ENCODE data around the gene MYO18B.
"Not testable (repeated sequence)": the region's sequence is repeated elsewhere in the genome, so short reads cannot be mapped to it uniquely, and the experiment has no call there.

Gene MYO18B

GRCh38 chr22:25979968-25980367, 238.0 kb downstream of the MYO18B start:
- CTCF ChIA-PET, result no interaction called here
- Mint-ChIP-seq H3K27me3 (peaks cover 9% of the 10 kb centered on the region), H3K4me3 (no peak overlapping the region)

GRCh38 chr22:25984911-25985310, 242.9 kb downstream of the MYO18B start:
- not testable (repeated sequence) for H3K4me1 Mint-ChIP-seq, H3K27ac Mint-ChIP-seq, DNase-seq, H3K36me3 Mint-ChIP-seq, H3K9me3 Mint-ChIP-seq, H3K4me3 Mint-ChIP-seq
- CTCF ChIA-PET, result interaction anchor here (0.7 kb wide), 1 partner anchor 1140 kb away, joined by 3 read pairs; no protein-coding TSS in a partner anchor
- H3K27me3 Mint-ChIP-seq, result peaks cover 22% of the 10 kb centered on the region

More at GRCh38 chr22:25979968-25980367, 238.0 kb downstream of the MYO18B start:
- H3K4me1 Mint-ChIP-seq, result no peaks in the 10 kb centered on the region
- no peaks in the 10 kb centered on the region for H3K36me3 Mint-ChIP-seq
- no peak for DNase-seq
- H3K27ac Mint-ChIP-seq, result no peak overlapping the region
- peaks cover 4% of the 10 kb centered on the region for H3K9me3 Mint-ChIP-seq

GRCh38 chr22:25987948-25988347, 246.0 kb downstream of the MYO18B start:
- Mint-ChIP-seq H3K27ac (no peak overlapping the region), H3K4me3 (no peak overlapping the region), H3K4me1 (peaks cover 7% of the 10 kb centered on the region), H3K9me3 (no peaks in the 10 kb centered on the region), H3K36me3 (no peaks in the 10 kb centered on the region), H3K27me3 (peaks cover 22% of the 10 kb centered on the region)
- CTCF ChIA-PET, result no interaction called here
- peak; percentile 28 for DNase-seq

DNA sequence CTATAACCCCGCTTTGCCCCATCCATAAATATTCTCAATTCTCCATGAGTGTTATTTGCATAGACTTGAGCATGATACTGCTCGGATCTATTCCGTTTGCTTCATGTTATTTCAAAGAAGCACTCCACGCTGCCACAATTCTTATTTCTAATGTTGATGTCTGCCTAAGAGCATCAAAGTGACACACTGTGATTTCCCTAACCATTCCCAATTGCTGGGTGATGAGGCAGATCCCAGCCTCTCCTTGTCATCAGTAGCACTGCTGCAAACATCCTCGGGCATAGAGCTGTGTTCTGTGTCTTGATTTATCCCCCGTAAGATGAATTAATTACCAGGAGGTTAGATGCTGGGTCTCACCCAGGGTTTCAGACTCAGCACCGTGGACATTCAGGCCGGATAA, 249.0 kb downstream of the MYO18B start:
- DNase-seq, result no peak
- H3K27ac Mint-ChIP-seq, result no peak overlapping the region
- no peaks in the 10 kb centered on the region for H3K9me3 Mint-ChIP-seq
- CTCF ChIA-PET, result no interaction called here
- H3K36me3 Mint-ChIP-seq, result no peaks in the 10 kb centered on the region
- peaks cover 5% of the 10 kb centered on the region for H3K27me3 Mint-ChIP-seq
- H3K4me3 Mint-ChIP-seq, result no peak overlapping the region
- H3K4me1 Mint-ChIP-seq, result peaks cover 7% of the 10 kb centered on the region

GRCh38 chr22:25992331-25992730, 250.3 kb downstream of the MYO18B start:
- no peak for DNase-seq

DNA sequence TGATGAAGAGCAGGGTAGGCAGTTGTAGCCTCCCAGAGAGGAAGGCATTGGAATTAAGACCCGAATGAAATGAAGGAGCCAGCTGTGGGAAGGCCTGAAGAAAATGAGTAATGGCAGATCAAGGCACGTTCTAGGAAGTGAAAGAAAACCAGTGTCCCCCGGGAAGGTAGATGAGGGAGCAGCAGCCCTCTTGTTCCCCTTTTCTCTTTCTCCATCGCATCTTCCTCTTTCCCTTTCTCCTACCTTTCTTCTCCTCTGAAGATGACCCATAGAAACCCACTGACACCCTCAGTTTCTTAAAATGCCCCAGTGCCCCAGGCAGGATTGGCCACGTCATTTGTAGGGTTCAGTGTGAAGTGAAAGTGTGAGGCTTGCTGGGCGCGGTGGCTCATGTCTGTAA, 254.7 kb downstream of the MYO18B start:
- H3K27ac Mint-ChIP-seq, result no peak overlapping the region
- no peaks in the 10 kb centered on the region for H3K4me1 Mint-ChIP-seq
- H3K9me3 Mint-ChIP-seq, result no peaks in the 10 kb centered on the region
- no peak for DNase-seq
- no peak overlapping the region for H3K4me3 Mint-ChIP-seq
- H3K27me3 Mint-ChIP-seq, result no peaks in the 10 kb centered on the region
- CTCF ChIA-PET, result no interaction called here
- no peaks in the 10 kb centered on the region for H3K36me3 Mint-ChIP-seq

More at GRCh38 chr22:25992331-25992730, 250.3 kb downstream of the MYO18B start:
- Mint-ChIP-seq H3K9me3 (no peaks in the 10 kb centered on the region), H3K27me3 (peaks cover 4% of the 10 kb centered on the region), H3K4me1 (peaks cover 7% of the 10 kb centered on the region), H3K4me3 (no peak overlapping the region), H3K36me3 (no peaks in the 10 kb centered on the region), H3K27ac (no peak overlapping the region)
- CTCF ChIA-PET, result no interaction called here

DNA sequence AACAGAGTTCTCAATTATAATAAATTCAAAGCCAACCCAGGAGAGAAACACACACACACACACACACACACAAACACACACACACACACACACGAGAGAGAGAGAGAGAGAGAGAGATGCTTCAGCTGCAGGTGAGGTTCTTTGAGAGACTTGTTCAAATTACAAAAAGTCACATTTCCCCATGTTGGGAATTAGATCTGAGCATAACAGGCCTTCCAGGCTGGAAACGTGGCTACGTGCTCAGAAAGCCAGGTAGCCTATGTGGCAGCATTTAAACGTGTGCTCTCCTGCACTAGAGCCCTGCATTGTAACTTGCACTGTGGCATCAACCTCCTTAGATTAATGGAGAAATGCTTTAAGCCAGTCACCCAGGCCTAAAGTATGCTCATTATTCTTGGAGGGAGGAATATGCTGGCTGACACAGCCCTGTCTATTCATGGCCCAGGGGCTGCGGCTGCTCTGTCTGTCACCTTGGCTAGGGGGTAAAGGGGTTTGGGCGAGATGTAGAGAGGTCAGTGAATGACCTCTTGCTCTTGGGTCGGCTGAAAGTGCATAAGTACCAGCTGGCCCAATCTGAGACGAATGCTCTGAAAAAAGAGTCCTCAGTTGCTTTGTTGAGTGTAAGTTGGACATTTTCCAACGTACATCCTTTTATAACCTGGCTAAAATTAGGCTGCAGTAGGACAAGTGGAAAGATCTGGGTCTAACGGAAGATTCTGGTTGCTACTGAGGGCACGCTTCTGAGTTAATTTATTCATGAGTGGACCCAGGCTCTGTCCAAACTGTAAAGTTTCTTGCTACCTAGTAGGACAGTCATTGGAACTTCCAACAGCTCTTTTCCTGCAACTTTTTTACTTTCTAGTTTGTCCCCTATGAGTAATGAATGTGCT, 256.1 kb downstream of the MYO18B start:
- no peak for DNase-seq
- Mint-ChIP-seq H3K27me3 (no peaks in the 10 kb centered on the region), H3K36me3 (no peaks in the 10 kb centered on the region), H3K27ac (no peak overlapping the region), H3K4me3 (no peak overlapping the region), H3K4me1 (no peaks in the 10 kb centered on the region), H3K9me3 (no peaks in the 10 kb centered on the region)
- CTCF ChIA-PET, result no interaction called here

- no peak for DNase-seq
- no peak overlapping the region for H3K27ac Mint-ChIP-seq
- H3K9me3 Mint-ChIP-seq, result no peaks in the 10 kb centered on the region
- H3K4me1 Mint-ChIP-seq, result no peaks in the 10 kb centered on the region
- H3K27me3 Mint-ChIP-seq, result no peaks in the 10 kb centered on the region
- H3K4me3 Mint-ChIP-seq, result no peak overlapping the region
- H3K36me3 Mint-ChIP-seq, result no peaks in the 10 kb centered on the region
- CTCF ChIA-PET, result no interaction called here
Measured at GRCh38 chr22:26002456-26002855, 260.5 kb downstream of the MYO18B start.

- Mint-ChIP-seq H3K9me3 (no peaks in the 10 kb centered on the region), H3K27me3 (peaks cover 5% of the 10 kb centered on the region), H3K4me3 (no peak overlapping the region), H3K27ac (no peak overlapping the region), H3K4me1 (no peaks in the 10 kb centered on the region), H3K36me3 (no peaks in the 10 kb centered on the region)
- no peak for DNase-seq
- CTCF ChIA-PET, result no interaction called here
Measured at GRCh38 chr22:26004477-26004876, 262.5 kb downstream of the MYO18B start.

DNA sequence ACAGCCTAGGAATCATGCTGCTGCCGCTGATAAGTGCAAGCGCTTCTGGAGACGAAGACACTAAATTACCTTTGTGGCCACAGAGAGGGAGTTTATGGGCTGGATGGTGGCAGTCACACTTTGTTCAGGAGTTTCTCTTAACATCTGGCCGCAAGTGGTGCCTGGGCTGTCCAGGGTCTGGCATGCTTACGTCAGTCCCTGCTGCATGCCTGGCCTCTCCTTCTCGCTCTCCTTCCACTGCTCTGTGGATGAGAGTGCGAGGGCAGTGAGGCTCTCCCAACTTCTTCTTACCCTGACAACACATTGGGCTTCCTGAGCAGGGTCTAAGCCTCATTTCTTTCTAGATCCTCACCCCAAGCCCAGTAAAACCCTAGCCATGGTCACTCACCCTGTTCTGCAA, 266.6 kb downstream of the MYO18B start:
- H3K9me3 Mint-ChIP-seq, result no peaks in the 10 kb centered on the region
- peaks cover 5% of the 10 kb centered on the region for H3K27me3 Mint-ChIP-seq
- H3K36me3 Mint-ChIP-seq, result no peaks in the 10 kb centered on the region
- CTCF ChIA-PET, result no interaction called here
- no peaks in the 10 kb centered on the region for H3K4me1 Mint-ChIP-seq
- no peak for DNase-seq
- H3K27ac Mint-ChIP-seq, result no peak overlapping the region
- no peak overlapping the region for H3K4me3 Mint-ChIP-seq

DNA sequence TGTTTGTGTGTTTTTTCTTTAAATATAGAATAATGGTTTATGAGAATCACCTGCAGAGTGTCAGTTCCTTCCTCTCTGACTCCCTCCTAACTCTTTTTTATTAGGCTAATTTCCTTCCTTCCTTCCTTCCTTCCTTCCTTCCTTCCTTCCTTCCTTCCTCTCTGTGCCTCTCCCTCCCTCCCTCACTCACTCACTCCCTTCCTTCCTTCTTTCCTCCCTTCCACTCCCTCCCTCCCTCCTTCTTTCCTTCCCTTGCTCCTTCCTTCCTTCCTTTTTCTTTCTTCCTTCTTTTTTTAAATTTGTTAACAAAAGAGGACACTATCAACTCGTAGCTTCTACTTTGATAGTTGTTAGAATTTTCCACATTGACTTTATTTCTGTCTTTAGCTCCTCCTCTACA, 274.9 kb downstream of the MYO18B start:
- Mint-ChIP-seq H3K27me3 (peaks cover 4% of the 10 kb centered on the region), H3K4me3 (no peak overlapping the region), H3K27ac (no peak overlapping the region), H3K9me3 (no peaks in the 10 kb centered on the region), H3K36me3 (no peaks in the 10 kb centered on the region), H3K4me1 (no peaks in the 10 kb centered on the region)
- CTCF ChIA-PET, result no interaction called here
- DNase-seq, result no peak

- no peaks in the 10 kb centered on the region for H3K36me3 Mint-ChIP-seq
- CTCF ChIA-PET, result no interaction called here
- peaks cover 4% of the 10 kb centered on the region for H3K27me3 Mint-ChIP-seq
- H3K27ac Mint-ChIP-seq, result no peak overlapping the region
- H3K9me3 Mint-ChIP-seq, result no peaks in the 10 kb centered on the region
- DNase-seq, result no peak
- H3K4me1 Mint-ChIP-seq, result no peaks in the 10 kb centered on the region
- H3K4me3 Mint-ChIP-seq, result no peak overlapping the region
Measured at GRCh38 chr22:26017932-26018331, 275.9 kb downstream of the MYO18B start.

DNA sequence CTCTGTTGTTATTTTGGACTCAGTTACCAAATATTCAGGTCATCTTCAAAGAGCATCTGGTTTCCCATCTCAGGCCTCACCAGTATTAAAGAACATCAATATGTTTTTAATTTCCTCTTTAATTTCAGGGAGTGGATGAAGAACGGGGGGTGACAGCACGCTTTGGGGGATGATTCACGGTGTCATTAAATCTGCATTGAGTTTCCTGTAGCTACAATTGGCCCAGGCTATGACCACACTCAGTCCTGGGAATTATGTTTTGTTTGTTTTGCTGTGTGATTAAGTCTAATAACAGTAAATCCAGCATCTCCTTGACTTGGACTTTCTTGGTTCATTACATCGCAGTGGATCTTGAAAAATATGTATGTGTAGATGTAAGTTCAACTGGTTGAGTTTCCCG, 277.6 kb downstream of the MYO18B start:
- DNase-seq, result no peak
- H3K4me3 Mint-ChIP-seq, result no peak overlapping the region
- H3K4me1 Mint-ChIP-seq, result no peaks in the 10 kb centered on the region
- H3K36me3 Mint-ChIP-seq, result no peaks in the 10 kb centered on the region
- peaks cover 4% of the 10 kb centered on the region for H3K27me3 Mint-ChIP-seq
- no peaks in the 10 kb centered on the region for H3K9me3 Mint-ChIP-seq
- H3K27ac Mint-ChIP-seq, result no peak overlapping the region
- CTCF ChIA-PET, result no interaction called here

GRCh38 chr22:26021516-26021915, 279.5 kb downstream of the MYO18B start:
- CTCF ChIA-PET, result no interaction called here
- Mint-ChIP-seq H3K27ac (no peak overlapping the region), H3K9me3 (no peaks in the 10 kb centered on the region), H3K36me3 (no peaks in the 10 kb centered on the region), H3K4me1 (no peaks in the 10 kb centered on the region), H3K4me3 (no peak overlapping the region), H3K27me3 (peaks cover 4% of the 10 kb centered on the region)
- no peak for DNase-seq

DNA sequence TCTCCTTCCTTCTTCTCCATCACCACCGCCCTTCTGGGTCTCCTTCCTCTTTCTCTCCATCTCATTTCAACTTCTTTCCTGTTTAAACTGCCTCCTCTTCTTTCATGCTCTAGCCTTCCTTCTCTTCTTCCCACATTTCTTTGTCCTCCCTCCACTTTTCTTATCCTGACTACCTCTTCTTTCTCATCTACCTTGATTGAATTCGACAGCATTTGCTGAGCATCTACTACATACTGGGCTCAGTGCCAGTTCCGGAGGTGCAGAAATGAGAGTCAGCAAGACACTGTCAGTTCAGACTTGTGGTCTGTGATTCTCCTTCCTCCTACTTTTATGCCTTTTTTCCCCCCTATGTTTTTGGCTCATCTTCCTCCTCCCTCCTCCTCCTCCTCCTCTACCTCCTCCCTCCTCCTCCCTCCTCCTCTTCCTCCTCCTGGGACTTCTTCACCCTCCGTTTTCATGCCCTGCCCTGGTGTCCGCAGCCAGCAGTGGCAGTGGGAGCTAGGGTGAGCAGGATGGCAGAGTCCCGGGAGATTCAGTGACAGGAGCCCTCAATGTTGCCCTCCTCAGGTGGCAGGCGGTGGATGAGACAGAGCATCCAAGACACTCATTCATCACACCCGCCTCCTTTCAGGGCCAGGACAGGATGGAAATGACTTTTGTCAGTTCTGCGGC, 281.3 kb downstream of the MYO18B start:
- Mint-ChIP-seq H3K9me3 (no peaks in the 10 kb centered on the region), H3K4me1 (no peaks in the 10 kb centered on the region)
- CTCF ChIA-PET, result no interaction called here

More for the DNA sequence above, 281.3 kb downstream of the MYO18B start:
- H3K4me3 Mint-ChIP-seq, result no peak overlapping the region
- H3K27me3 Mint-ChIP-seq, result peaks cover 4% of the 10 kb centered on the region
- DNase-seq, result no peak
- no peak overlapping the region for H3K27ac Mint-ChIP-seq
- no peaks in the 10 kb centered on the region for H3K36me3 Mint-ChIP-seq

All from activated naive CD4-positive, alpha-beta T cell treated with anti-CD3 and anti-CD28 coated beads, Interleukin-2, amount 10 ng/mL, durations not matched to agents 7 days and 5 days (primary cell).